ENCODE measurements around the gene SPP1.

DNA sequence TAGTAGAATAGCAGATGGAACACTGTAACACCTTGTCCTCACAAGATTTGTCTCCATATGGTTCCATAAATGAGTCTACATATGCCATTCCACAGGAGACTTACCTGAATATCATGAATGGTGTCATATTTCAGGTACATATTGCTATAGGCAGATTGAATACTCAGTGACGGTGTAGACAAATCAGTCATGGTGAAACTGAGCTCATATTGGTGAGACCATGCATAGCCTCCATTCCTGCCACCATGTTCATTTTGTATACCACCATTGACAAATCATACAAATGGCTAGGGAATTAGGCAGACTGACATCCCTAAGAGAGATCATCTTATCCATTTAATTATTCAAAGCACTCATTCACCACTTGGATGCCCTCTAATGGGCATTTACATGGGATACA is 38.0 kb upstream of the SPP1 start:
- TF ChIP-seq POLR2AphosphoS5 (IDR thresholded peaks at IDR 0.05; ENCODE audit: low read depth, low read length) (no peak), TAF1 (IDR thresholded peaks at IDR 0.05; ENCODE audit: borderline replicate concordance, insufficient read depth, low read length) (no peak), FOXP2 (optimal IDR thresholded peaks at IDR 0.05; ENCODE audit: borderline replicate concordance, extremely low read depth, extremely low read length, insufficient read depth) (no peak)
- TF ChIP-seq, protein P1, sequence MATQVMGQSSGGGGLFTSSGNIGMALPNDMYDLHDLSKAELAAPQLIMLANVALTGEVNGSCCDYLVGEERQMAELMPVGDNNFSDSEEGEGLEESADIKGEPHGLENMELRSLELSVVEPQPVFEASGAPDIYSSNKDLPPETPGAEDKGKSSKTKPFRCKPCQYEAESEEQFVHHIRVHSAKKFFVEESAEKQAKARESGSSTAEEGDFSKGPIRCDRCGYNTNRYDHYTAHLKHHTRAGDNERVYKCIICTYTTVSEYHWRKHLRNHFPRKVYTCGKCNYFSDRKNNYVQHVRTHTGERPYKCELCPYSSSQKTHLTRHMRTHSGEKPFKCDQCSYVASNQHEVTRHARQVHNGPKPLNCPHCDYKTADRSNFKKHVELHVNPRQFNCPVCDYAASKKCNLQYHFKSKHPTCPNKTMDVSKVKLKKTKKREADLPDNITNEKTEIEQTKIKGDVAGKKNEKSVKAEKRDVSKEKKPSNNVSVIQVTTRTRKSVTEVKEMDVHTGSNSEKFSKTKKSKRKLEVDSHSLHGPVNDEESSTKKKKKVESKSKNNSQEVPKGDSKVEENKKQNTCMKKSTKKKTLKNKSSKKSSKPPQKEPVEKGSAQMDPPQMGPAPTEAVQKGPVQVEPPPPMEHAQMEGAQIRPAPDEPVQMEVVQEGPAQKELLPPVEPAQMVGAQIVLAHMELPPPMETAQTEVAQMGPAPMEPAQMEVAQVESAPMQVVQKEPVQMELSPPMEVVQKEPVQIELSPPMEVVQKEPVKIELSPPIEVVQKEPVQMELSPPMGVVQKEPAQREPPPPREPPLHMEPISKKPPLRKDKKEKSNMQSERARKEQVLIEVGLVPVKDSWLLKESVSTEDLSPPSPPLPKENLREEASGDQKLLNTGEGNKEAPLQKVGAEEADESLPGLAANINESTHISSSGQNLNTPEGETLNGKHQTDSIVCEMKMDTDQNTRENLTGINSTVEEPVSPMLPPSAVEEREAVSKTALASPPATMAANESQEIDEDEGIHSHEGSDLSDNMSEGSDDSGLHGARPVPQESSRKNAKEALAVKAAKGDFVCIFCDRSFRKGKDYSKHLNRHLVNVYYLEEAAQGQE (IDR thresholded peaks at IDR 0.05; ENCODE audit: insufficient read depth in 1 of 2, low read depth in 2 of 2, low read length in 2 of 2): no peak
